Measurements from ENCODE around the gene CMTM6. TPM values are rescaled to one million over a fixed set of nuclear protein-coding genes. Genes with fewer than 3 reads are reported as not detected.
"Not testable (repeated sequence)": the region's sequence is repeated elsewhere in the genome, so short reads cannot be mapped to it uniquely, and the experiment has no call there.

Gene CMTM6, protein sequence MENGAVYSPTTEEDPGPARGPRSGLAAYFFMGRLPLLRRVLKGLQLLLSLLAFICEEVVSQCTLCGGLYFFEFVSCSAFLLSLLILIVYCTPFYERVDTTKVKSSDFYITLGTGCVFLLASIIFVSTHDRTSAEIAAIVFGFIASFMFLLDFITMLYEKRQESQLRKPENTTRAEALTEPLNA
- polyA plus RNA-seq (ENCODE audit: insufficient read length in 3 of 3) = 10 to 100 TPM; 81.6 to 90.3 (median 81.6) TPM

DNA sequence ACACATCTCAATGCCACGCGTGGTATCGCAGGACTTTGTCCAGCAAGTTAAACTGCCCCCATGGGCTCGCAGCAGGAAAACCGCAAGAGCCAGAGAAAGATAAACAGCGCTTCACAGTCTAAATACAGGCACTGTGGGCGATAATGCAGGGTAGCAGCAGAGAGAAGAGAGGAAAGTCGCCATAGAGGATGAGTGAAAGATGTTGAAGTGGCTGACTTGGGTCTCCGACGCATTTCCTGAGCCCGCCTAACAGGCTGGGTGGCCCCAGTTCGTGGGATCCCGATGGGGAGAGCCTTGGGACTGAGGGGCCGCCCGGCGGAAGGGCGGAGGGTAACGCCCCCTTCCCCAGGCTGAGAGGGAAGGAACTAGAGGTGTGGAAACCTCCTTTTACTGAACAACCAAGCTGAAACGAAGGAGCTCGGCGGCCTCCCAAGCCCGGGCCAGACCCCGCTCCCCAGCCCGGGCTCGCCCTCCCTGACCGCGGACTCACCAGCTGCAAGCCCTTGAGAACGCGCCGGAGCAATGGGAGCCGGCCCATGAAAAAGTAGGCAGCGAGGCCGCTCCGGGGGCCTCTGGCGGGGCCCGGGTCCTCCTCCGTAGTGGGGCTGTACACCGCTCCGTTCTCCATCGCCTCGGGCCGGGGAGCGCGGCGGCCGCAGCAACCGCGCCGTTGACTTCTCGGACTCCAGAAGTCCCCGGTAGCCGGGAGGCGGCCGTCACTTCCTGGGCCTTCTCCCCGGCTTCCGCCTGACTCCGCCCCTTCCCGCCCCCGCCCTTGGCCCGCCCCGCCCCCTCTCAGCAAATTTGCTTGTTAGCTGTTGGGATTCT is at the start of gene CMTM6:
Gene CMTM6 (minus strand): TSS at position 735 of the 828 bp plus-strand sequence. CDS start 107 bp downstream, at position 628.
- peak; percentile 60 to 64 (median 60) for DNase-seq (ENCODE audit: low read depth in 3 of 3, low spot score in 2 of 3)

DNA sequence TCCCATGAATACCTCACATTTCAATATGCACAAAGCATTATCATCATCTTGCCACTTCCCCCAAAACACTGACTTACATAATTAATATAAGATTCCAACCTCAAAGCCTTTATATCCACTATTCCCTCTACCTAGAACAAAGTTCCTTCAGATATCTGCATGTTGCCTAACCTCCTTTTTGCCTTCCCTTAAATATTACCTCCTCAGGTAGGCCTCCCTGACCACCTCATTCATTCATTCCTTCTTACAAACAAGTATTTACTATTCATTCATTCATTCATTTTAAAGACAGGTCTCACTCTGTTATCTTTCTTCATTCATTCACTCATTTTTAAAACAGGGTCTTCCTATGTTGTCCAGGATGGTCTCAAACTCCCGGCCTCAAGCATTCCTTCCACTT is 49.4 kb upstream of the CMTM6 start:
- no peak for DNase-seq (ENCODE audit: low read depth in 3 of 3, low spot score in 2 of 3)

DNA sequence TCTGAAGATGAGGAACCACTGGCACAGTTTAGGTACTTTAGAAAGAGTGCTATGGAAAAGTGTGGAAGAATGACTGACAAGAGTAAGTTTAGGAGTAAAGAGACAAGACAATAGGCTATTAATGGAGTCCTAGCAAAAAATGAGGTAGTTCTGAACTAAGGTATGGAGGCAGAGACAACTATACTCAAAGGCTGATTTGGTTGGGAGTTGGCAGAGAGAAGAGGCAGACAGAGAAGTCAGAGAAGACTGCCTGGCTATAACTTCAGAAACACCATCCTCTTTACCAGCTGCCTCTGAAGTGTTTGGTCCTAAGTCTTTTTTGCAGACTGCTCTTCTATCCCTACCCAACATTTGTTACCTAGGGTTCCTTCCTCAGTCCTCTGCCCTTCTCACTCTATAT is 48.8 kb upstream of the CMTM6 start:
- DNase-seq (ENCODE audit: low read depth in 3 of 3, low spot score in 2 of 3) = no peak

DNA sequence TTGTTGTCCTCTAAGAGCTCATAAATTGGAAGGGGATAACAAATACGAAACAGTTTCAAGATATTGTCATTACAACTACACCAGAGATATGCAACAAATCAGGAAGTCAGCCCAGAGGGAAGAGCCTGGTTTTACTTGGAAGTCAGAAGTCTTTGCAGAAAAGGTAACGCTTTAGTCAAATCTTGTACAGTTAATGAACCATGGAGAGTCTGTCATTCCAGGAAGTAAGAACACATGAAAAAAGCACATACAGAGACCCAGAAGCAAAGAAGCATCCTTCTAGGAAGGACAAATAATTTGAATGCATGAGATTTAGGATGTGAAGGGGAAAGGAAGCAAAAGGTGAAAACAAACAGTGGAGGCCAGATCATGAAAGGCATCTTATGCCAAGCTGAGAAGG is 48.4 kb upstream of the CMTM6 start:
- DNase-seq (ENCODE audit: low read depth in 3 of 3, low spot score in 2 of 3) = no peak

DNA sequence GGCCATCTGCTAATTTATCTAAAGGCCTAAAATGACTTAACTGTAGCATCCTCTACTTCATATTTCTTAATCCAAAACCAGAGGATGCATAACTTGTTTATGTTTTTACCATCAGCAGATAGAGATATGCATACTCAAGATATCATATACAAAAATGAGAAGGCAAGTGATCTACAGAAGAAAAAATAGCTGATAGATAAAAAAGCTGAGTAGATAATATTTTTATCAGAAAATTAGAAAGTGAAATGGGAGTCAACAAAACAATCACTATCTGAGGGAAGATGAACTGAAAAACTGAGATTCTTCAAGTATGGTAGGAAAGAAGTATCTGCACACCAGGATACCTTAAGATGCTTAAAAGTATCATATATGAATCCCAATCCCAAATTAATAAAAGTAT is 42.7 kb upstream of the CMTM6 start:
- DNase-seq (ENCODE audit: low read depth in 3 of 3, low spot score in 2 of 3) = no peak

DNA sequence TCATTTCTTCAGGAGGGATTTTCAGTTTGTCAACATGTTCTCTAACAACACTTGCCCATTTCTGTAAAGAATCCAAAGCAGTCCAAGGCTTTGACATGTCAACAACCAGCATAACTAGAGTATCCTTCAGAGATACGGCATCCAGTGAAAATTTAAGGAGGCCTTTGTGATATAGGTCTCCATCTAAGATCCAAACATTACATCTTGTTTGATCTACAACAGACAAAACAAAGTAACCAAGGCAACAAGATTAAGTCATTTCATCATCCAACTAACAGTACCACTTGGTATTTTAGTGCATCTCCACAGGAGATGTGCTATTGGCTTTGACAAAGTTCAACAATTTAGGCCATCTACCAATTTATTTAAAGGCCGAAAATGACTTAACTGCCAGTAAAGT is 42.2 kb upstream of the CMTM6 start:
- no peak for DNase-seq (ENCODE audit: low read depth in 3 of 3, low spot score in 2 of 3)

DNA sequence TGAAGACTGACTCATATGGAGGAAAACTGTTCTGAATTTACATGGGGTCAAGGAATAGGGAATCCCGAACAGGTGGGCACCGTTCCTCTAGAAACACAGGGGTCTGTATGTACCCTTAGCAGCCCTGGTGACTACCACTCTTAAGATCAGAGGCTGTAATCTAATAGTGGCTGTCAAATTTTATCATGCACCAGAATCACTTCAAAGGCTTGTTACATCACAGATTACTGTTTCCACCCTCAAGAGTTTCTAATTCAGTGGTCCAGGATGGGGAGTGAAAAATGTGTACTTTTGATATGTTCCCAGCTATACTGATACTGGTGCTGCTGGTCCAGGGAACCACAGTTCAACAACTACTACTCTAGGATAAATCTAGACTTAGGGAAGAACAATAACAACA is 40.2 kb upstream of the CMTM6 start:
- no peak for DNase-seq (ENCODE audit: low read depth in 3 of 3, low spot score in 2 of 3)

DNA sequence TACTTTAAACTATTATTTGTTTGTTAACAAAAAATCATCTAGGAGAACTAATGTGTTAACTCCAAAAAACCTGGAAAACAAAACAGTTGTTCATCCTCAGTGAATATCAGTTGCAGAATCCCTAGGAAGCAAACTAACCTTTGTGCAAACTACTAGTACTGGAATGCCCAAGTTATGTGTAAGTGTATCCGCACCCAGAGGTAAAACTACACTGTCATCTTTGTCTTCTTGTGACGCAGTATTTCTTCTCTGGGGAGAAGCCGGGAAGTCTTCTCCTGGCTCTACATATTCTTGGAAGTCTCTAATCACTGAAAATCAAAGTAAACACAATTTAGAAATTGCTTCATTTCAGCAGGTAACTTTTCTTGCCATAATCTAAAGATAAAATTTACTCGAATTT is 38.2 kb upstream of the CMTM6 start:
- no peak for DNase-seq (ENCODE audit: low read depth in 3 of 3, low spot score in 2 of 3)

DNA sequence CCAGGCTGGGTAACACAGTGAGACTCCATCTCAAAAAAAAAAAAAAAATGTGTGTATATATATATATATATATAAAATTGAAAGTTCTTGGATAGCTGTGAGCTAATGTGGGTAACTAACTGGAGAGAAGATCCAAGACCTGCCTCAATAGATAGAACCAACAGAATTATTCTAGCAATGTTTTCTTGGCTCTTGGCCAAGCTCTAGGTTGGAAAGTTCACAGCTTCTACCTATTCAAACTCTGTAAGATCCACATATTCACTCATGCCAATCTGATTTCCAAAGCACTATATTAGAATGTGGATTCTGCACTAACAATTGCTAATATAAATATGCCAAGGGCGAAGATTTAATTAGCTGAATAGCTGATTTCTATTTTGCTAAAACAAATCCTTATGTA is 29.8 kb upstream of the CMTM6 start:
- no peak for DNase-seq (ENCODE audit: low read depth in 3 of 3, low spot score in 2 of 3)

DNA sequence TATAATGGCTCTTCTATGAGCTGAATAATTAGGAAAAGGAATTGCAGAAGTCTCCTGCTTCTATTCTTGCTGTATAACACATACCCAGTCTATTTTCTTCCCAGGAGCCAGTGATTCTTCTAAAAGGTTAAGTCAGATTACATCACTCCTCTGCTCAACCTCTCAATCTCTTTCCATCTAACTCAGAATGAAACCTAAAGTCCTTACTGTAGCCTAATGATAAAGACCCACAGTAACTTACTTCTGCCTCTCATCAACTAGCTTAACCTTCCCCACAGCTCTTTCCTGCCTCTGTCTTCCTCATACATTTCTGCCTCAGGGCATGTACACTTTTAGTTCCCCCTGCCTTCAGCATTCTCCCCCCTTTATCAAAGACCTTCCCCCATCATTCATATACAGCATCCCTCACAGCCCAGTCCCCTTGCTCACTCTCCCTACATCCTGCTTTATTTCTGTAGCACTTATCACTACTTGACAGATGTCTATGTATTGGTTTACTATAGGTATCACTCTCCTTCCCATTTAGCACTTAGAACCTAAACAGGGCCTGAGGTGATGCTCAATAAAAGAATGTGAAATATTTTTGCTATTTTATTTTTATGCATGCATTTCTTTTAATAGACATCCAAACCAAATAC is 28.5 kb upstream of the CMTM6 start:
- DNase-seq (ENCODE audit: low read depth in 3 of 3, low spot score in 2 of 3) = no peak

DNA sequence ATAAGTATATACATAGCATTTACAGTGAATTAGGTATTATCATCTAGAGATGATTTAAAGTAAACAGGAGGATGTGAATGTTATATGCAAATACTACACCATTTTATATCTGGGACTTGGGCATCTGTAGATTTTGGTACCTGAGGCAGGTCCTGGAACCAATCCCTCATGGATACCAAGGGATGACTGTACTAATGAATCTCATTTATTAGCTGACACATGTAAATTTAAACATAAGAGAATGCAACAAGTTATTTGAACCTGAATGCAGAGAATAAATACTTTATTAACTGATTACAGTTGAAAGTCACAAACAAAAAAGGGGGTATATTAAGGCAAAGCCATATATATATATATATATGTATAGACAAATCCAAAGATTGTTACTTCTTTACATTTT is 23.1 kb upstream of the CMTM6 start:
- DNase-seq (ENCODE audit: low read depth in 3 of 3, low spot score in 2 of 3) = no peak

DNA sequence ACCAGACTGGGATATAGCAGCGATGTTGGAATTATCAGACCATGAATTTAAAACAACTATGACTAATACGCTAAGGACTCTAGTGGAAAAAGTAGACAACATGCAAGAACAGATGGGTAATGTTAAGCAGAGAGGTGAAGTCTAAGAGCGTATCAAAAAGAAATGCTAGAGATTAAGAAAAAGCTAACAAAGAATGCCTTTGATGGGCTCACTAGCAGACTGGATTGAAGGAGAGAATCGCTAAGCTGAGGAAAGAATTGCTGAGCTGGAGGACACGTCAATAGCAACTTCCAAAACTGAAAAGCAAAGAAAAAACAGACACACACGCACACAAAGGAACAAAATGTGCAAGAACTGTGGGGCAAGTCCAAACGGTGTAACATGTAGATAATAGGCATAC is 20.0 kb upstream of the CMTM6 start:
- no peak for DNase-seq (ENCODE audit: low read depth in 3 of 3, low spot score in 2 of 3)

DNA sequence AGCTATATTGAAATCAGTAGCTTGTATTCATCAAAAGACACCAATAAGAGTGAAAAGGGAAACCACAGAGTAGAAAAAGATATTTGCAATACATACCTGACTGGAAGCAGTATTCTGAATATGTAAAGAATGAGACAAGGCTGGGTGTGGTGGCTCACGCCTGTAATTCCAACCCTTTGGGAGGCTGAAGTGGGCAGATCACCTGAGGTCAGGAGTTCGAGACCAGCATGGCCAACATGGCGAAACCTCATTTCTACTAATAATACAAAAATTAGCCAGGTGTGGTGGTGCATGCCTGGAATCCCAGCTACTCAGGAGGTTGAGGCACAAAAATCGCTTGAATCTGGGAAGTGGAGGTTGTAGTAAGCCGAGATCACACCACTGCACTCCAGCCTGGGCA is 16.3 kb upstream of the CMTM6 start:
- DNase-seq (ENCODE audit: low read depth in 3 of 3, low spot score in 2 of 3) = not testable (repeated sequence)

DNA sequence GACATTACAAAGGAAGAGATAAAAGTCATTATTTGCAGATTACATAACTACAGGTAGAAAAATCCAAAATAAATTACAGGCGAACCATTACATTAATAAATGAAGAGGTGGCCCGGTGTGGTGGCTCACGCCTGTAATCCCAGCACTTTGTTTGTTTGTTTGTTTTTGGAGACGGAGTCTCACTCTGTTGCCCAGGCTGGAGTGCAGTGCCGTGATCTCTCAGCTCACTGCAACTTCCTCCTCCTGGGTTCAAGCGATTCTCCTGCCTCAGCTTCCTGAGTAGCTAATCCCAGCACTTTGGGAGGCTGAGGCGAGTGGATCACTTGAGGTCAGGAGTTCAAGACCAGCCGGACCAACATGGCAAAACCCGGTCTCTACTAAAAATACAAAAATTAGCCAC is 14.1 kb upstream of the CMTM6 start:
- not testable (repeated sequence) for DNase-seq (ENCODE audit: low read depth in 3 of 3, low spot score in 2 of 3)

DNA sequence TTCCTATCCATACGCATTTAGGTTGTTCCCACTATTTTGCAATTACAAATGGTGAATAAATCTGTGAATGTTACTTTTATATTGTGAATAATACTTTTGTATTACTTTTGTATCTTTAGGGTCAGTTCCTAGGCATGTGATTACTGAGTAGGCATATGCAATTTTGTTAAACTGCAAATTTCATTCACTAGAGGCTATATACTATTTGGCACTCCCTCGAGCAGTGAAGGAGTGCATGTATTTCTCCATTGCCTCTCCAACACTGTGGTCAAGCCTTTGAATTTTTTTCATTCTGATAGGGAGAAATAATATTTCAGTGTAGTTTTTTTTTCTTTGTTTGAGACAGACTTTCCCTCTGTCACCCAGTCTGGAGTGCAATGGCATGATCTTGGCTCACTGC is 8.4 kb upstream of the CMTM6 start:
- DNase-seq (ENCODE audit: low read depth in 3 of 3, low spot score in 2 of 3) = no peak

DNA sequence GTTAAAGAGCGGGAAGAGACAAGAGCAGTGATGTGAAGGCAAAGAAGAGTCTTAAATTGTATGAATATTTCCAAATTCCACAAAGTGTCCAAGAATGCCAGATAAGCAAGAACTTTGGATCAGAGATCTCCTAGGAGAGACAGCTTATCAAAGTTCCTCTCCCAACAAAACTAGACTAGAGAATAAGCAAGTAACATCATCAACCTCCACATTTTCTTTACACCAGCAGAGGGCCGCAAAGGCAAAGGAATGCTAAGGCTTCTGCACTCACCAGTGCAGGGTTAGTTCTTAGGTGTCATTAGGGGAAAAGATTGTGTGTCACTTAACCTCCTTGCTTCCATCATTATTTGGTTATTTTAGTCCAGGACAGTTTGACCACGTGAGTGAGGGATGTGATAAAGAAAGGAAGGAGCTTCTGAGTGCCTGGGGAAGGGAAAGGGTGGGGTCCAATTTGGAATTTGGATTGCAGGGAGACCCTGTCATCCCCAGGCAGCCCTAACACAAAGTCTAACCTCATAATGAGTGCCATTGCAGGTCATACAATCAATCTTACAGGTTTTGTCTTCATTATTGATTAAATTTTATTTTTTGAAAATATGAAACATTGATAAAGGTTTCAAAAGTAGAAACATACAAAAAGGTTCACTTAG is 7.5 kb upstream of the CMTM6 start:
- peak; percentile 40 to 61 (median 57) for DNase-seq (ENCODE audit: low read depth in 3 of 3, low spot score in 2 of 3)

DNA sequence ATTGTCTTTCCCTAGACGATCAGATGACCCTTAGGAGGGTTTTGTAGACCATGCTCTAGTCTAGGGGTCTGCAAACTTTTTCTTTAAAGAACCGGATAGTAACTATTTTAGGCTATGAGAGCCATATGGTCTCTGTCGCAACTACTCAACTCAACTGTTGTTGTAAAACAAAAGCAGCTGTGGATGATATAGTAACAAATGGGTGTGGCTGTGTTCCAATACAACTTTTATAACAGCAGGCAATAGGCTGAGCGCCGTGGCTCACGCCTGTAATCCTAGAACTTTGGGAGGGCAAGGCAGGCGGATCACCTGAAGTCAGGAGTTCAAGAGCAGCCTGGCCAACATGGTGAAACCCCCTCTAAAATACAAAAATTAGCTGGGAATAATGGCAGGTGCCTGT is 6.1 kb upstream of the CMTM6 start:
- DNase-seq (ENCODE audit: low read depth in 3 of 3, low spot score in 2 of 3) = peak; percentile 32 to 50 (median 41)

DNA sequence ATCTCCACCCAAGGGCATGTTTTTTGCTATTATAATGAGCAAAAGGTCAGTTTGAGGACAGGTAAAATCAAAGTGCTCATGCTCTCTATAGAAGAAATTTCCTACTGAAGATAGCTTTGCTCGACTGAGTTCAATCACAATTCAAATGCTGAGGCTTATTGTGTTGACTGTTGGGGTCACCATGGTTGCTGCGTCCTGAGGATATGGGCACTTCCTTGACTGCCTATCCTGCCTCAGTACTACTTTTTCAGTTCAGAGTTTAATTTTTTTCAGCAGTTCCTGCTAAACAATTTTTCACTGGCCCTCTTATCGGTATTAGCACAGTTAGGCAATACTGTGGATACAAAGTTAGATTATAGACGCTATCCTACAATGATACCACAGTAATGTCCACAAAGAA is 3.8 kb upstream of the CMTM6 start:
- no peak for DNase-seq (ENCODE audit: low read depth in 3 of 3, low spot score in 2 of 3)

DNA sequence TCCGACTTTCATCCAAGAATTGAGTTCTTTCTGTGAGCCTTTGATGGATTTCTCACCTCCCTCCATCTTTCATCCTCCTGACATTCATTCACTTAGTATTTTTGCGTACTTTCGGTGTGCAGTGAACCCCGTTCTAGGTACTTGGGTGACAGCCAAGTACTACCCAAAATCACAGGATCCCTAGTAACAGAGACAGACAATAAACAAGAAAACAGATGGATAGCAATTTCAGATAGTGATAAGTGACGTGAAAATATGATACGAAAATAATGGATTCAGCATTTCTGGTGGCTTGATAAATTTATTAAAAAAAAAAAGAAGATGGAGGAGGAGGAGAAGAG is 264 bp upstream of the CMTM6 start:
- peak in 1 of 3 donors; percentile 62 for DNase-seq (ENCODE audit: low read depth in 3 of 3, low spot score in 2 of 3)

DNA sequence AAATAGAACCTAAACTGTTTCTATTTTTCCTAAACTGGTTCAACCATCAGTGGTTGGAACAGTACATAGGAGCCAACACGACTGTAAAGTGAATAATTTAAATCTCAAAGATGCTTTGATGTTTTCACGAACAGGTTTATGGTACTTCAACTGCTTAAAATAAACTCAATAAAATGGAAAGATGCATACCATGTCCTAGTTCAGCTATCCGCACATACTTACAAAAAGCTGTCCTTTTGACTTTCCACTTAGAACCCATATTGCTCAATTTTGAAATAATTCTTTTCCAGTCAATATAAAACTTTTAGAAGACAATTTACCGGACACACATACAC is 902 bp downstream of the CMTM6 start:
- no peak for DNase-seq (ENCODE audit: low read depth in 3 of 3, low spot score in 2 of 3)

DNA sequence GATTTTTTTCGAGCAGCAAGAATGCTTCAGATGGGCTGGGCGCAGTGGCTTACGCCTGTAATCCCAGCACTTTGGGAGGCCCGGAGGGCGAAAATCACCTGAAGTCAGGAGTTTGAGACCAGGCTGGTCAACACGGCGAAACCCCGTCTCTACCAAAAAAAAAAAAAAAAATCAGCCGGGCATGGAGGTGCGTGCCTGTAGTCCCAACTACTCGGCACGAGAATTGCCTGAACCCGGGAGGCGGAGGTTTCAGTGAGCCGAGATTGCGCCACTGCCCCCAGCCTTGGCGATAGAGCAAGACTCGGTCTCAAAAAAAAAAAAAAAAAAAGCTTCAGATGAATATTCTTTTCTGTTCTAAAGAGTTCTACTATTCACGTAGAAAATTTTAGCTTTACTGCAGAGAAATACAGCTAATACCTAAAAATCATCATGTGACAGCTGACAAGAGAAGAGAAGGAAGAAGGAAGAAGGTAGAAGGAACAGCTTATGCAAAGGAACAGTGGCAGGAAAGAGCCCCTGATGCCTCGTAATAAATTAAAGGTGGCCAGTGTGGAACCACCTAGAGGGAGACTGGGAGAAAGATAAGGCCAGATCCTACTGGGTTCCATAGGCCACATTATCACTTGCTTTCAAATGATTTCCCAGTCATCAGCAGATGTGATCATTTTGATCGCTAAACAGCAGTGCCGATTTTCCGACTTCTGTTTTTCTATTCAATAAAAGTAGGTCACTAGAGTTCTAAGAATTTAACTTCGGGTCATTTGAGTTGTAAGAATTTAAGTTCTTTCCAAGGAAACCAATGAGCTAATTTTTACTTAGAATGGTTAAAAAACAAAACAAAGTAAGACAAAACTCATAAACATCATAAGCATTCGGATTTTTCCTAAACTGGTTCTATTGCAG is 1.5 kb downstream of the CMTM6 start:
- no peak for DNase-seq (ENCODE audit: low read depth in 3 of 3, low spot score in 2 of 3)
